GM13977 (cell line): Measurements from ENCODE around the gene CAPN1.

Experiments
- DNase-seq: peaks from one replicate; pipeline ENCODE4 v3.0.0; 2012; ENCODE audit warnings: low spot score
- in situ Hi-C: fragments of 300-500 bp; cut with MboI; formaldehyde crosslinking; loops from one replicate; pipeline ENCODE4 v1.12.0; 2022; ENCODE audit warnings: low sequenced_read_pairs, low pct_unique_long_range_greater_than_20kb, mixed read lengths, inconsistent platforms; ENCODE audit not compliant: unreplicated experiment
- TF ChIP-seq, protein P1 (sequence below): IDR thresholded peaks from 2 replicates; pipeline ENCODE4 v1.5.1; 2012; ENCODE audit warnings: mild to moderate bottlenecking, control low read depth; ENCODE audit not compliant: insufficient read depth; ENCODE audit errors: extremely low read depth, missing control alignments

Gene CAPN1

GRCh38 chr11:65189191-65189590, 7.5 kb downstream of the CAPN1 start:
- DNase-seq = no peak
- TF ChIP-seq, protein P1, sequence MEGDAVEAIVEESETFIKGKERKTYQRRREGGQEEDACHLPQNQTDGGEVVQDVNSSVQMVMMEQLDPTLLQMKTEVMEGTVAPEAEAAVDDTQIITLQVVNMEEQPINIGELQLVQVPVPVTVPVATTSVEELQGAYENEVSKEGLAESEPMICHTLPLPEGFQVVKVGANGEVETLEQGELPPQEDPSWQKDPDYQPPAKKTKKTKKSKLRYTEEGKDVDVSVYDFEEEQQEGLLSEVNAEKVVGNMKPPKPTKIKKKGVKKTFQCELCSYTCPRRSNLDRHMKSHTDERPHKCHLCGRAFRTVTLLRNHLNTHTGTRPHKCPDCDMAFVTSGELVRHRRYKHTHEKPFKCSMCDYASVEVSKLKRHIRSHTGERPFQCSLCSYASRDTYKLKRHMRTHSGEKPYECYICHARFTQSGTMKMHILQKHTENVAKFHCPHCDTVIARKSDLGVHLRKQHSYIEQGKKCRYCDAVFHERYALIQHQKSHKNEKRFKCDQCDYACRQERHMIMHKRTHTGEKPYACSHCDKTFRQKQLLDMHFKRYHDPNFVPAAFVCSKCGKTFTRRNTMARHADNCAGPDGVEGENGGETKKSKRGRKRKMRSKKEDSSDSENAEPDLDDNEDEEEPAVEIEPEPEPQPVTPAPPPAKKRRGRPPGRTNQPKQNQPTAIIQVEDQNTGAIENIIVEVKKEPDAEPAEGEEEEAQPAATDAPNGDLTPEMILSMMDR = no peak
- in situ Hi-C loops = no loop called here

GRCh38 chr11:65194564-65194963, 12.8 kb downstream of the CAPN1 start:
- no peak for DNase-seq
- in situ Hi-C loops = no loop called here
- TF ChIP-seq, protein P1 = no peak

DNA sequence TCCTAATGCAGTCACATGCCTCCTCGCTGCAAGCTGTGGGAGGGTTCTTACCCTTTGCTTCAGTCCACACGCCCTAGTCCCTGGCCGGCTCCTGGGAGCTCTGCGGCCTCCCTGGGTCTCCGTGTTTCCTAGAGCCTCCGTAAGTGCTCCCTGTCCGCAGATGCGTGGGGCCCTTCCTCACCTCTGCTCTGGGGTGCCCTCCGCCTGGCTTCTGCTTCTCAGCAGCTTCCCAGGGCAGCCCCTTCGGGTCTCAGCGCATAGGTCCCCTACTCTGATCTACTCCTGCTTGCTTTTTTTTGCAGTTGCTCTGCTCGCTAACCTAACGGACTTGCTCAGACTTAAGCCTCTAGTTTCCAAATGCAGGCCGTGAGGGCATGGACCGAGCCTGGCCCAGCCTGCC, 22.4 kb downstream of the CAPN1 start:
- DNase-seq = no peak
- in situ Hi-C loops = loop anchor here (10.0 kb wide), 1 partner anchor 51 kb away; no protein-coding TSS in a partner anchor
- TF ChIP-seq, protein P1 = no peak

GRCh38 chr11:65204646-65205601, 23.2 kb downstream of the CAPN1 start:
- TF ChIP-seq, protein P1 = peak; percentile 86
- in situ Hi-C loops = loop anchor here (10.0 kb wide), 1 partner anchor 50 kb away; no protein-coding TSS in a partner anchor
- DNase-seq = peak; percentile 83

DNA sequence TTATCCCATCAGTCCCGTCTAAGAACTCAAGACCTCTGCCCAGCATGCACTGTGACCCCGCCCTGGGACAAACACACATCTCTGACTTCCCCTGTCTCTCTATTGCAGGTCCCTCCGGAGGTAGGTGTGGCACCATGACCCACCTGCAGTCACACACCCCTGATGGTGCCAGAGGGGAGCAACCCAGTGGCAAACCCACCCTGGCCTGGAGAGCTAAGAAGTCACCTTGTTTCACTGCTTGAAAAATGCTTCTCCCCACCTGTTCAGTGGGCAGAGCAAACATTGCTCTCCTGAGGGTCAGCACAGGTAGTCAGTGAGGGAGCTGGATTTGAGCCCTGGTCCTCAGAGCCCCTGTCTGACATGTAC, 23.9 kb downstream of the CAPN1 start:
- TF ChIP-seq, protein P1 = no peak
- DNase-seq = no peak
- in situ Hi-C loops = loop anchor here (10.0 kb wide), 1 partner anchor 49 kb away; no protein-coding TSS in a partner anchor

DNA sequence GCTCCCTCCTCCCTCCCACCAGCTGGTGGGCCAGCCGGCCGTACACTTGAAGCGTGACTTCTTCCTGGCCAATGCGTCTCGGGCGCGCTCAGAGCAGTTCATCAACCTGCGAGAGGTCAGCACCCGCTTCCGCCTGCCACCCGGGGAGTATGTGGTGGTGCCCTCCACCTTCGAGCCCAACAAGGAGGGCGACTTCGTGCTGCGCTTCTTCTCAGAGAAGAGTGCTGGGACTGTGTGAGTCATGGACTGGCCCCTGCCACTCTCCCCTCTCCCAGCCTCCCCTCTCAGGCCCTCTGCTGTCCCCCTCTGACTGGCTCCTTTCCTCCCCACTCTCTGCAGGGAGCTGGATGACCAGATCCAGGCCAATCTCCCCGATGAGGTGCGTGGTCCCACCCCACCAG, 24.7 kb downstream of the CAPN1 start:
- TF ChIP-seq, protein P1 = no peak
- no peak for DNase-seq
- in situ Hi-C loops = loop anchor here (10.0 kb wide), 1 partner anchor 48 kb away; no protein-coding TSS in a partner anchor
